OCI-LY3 (cell line): Measurements from ENCODE around the gene MAML2.

Source experiments
- EZH2phosphoT487 ChIP-seq: fragments of 200-600 bp; shearing (Covaris generic); IDR thresholded peaks from 2 replicates; pipeline ENCODE4 v1.6.1; 2018; ENCODE audit warnings: antibody characterized with exemption, mixed run types, low read depth
- TF ChIP-seq, protein P1 (sequence below): fragments of 200-600, 300-600 bp; sonication (generic); IDR thresholded peaks from 2 replicates; pipeline ENCODE4 v1.5.1; 2014; ENCODE audit warnings: antibody characterized with exemption, low read length, low read depth

DNA sequence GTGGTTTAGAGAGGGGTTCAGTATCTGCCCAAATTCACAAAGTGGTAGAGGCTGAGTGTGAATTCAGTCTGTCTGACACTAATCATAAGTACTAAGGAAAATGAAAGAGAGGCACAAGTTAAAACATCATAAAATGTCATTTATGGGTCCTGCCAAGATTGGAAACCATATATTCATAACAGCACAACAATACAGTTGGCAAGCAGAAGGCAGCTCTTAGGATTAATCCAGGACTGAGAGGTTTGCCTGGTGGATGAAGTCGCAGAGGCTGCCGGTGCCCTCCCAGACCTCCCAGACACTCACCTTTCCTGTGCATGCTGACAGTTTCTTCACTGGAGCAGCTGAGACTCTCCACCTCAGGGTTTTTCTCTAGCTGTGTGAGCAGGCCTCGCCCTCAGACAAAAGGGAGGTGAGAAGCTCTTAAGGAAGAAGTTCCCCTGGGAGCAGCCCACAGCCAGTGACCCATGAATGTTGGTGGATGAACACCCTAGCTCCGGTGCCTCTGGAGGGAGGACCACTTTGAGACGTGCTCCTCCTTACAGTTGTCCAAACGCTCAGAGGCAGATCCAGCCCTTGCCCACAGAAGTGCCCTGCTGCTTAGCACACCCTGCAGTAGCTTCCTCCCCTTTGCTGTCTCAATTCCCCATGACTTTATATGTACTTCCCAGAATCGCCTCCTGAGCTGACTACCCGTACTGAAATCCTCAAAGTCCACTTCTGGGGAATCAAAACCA is 43.7 kb downstream of the MAML2 start:
- TF ChIP-seq, protein P1, sequence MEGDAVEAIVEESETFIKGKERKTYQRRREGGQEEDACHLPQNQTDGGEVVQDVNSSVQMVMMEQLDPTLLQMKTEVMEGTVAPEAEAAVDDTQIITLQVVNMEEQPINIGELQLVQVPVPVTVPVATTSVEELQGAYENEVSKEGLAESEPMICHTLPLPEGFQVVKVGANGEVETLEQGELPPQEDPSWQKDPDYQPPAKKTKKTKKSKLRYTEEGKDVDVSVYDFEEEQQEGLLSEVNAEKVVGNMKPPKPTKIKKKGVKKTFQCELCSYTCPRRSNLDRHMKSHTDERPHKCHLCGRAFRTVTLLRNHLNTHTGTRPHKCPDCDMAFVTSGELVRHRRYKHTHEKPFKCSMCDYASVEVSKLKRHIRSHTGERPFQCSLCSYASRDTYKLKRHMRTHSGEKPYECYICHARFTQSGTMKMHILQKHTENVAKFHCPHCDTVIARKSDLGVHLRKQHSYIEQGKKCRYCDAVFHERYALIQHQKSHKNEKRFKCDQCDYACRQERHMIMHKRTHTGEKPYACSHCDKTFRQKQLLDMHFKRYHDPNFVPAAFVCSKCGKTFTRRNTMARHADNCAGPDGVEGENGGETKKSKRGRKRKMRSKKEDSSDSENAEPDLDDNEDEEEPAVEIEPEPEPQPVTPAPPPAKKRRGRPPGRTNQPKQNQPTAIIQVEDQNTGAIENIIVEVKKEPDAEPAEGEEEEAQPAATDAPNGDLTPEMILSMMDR = no peak
- no peak for TF ChIP-seq EZH2phosphoT487
